ENCODE data around the gene DDAH1. TPM values are rescaled to one million over a fixed set of nuclear protein-coding genes. Genes with fewer than 3 reads are reported as not detected.

Gene DDAH1
- total RNA-seq, 1 donor from 2014 or later, result 45.2 TPM

- no peak for DNase-seq (ENCODE audit: low spot score in 2 of 2)
- no peak for FAIRE-seq
Observed at GRCh38 chr1:85316321-85316720, 148.6 kb downstream of the DDAH1 start.

- FAIRE-seq, result no peak
- no peak for DNase-seq (ENCODE audit: low spot score in 2 of 2)
Observed at GRCh38 chr1:85315789-85316188, 149.2 kb downstream of the DDAH1 start.

GRCh38 chr1:85314726-85315125 is 150.2 kb downstream of the DDAH1 start:
- no peak for FAIRE-seq
- DNase-seq (ENCODE audit: low spot score in 2 of 2), result no peak

- FAIRE-seq (no peak), DNase-seq (ENCODE audit: low spot score in 2 of 2) (no peak)
Observed at GRCh38 chr1:85313888-85314696, 150.9 kb downstream of the DDAH1 start.

- FAIRE-seq (no peak), DNase-seq (ENCODE audit: low spot score in 2 of 2) (no peak)
Observed at GRCh38 chr1:85311818-85312217, 153.1 kb downstream of the DDAH1 start.

GRCh38 chr1:85308833-85309350 is 156.1 kb downstream of the DDAH1 start:
- DNase-seq (ENCODE audit: low spot score in 2 of 2) (no peak), FAIRE-seq (no peak)

GRCh38 chr1:85307987-85308832 is 156.7 kb downstream of the DDAH1 start:
- DNase-seq (ENCODE audit: low spot score in 2 of 2) (peak; percentile 39 to 63), FAIRE-seq (no peak)

- no peak for DNase-seq (ENCODE audit: low spot score in 2 of 2)
- no peak for FAIRE-seq
Observed at GRCh38 chr1:85306236-85306635, 158.7 kb downstream of the DDAH1 start.

- FAIRE-seq (no peak), DNase-seq (ENCODE audit: low spot score in 2 of 2) (no peak)
Observed at GRCh38 chr1:85303440-85304162, 161.4 kb downstream of the DDAH1 start.

- FAIRE-seq (no peak), DNase-seq (ENCODE audit: low spot score in 2 of 2) (no peak)
Observed at GRCh38 chr1:85300140-85300539, 164.8 kb downstream of the DDAH1 start.

- DNase-seq (ENCODE audit: low spot score in 2 of 2) (peak in 1 of 2 donors; percentile 43), FAIRE-seq (no peak)
Observed at GRCh38 chr1:85297855-85298629, 166.9 kb downstream of the DDAH1 start.

- DNase-seq (ENCODE audit: low spot score in 2 of 2), result no peak
- FAIRE-seq, result no peak
Observed at GRCh38 chr1:85297538-85297854, 167.5 kb downstream of the DDAH1 start.

- no peak for DNase-seq (ENCODE audit: low spot score in 2 of 2)
Observed at GRCh38 chr1:85296980-85297379, 168.0 kb downstream of the DDAH1 start.

GRCh38 chr1:85295654-85296053 is 169.3 kb downstream of the DDAH1 start:
- no peak for FAIRE-seq
- no peak for DNase-seq (ENCODE audit: low spot score in 2 of 2)

More at GRCh38 chr1:85296980-85297379, 168.0 kb downstream of the DDAH1 start:
- FAIRE-seq, result no peak

GRCh38 chr1:85295006-85295431 is 169.9 kb downstream of the DDAH1 start:
- no peak for FAIRE-seq
- no peak for DNase-seq (ENCODE audit: low spot score in 2 of 2)

- FAIRE-seq, result no peak
- no peak for DNase-seq (ENCODE audit: low spot score in 2 of 2)
Observed at GRCh38 chr1:85290826-85291225, 174.1 kb downstream of the DDAH1 start.

- DNase-seq (ENCODE audit: low spot score in 2 of 2) (no peak), FAIRE-seq (no peak)
Observed at GRCh38 chr1:85289848-85290335, 175.1 kb downstream of the DDAH1 start.

- FAIRE-seq (no peak), DNase-seq (ENCODE audit: low spot score in 2 of 2) (no peak)
Observed at GRCh38 chr1:85289207-85289847, 175.6 kb downstream of the DDAH1 start.

- no peak for FAIRE-seq
- no peak for DNase-seq (ENCODE audit: low spot score in 2 of 2)
Observed at GRCh38 chr1:85284202-85284601, 180.8 kb downstream of the DDAH1 start.
